Osteoblast (primary cell): ENCODE data around the gene RNF14. TPM values are rescaled to one million over a fixed set of nuclear protein-coding genes. Genes with fewer than 3 reads are reported as not detected.

Experiments used
- DNase-seq: peaks from one replicate; pipeline ENCODE4 v3.0.0; 2011; ENCODE audit warnings: low spot score, mixed read lengths; ENCODE audit not compliant: insufficient read length; ENCODE audit errors: missing footprints
- H2AFZ ChIP-seq: 2 replicates; pipeline ENCODE4 v1.6.0; 2011; ENCODE audit warnings: mild to moderate bottlenecking, low read length
- H3K27ac ChIP-seq: 2 replicates; pipeline ENCODE4 v1.5.1; 2011; ENCODE audit warnings: mild to moderate bottlenecking, low read depth, low read length, moderate library complexity
- H3K27me3 ChIP-seq: 2 replicates; pipeline ENCODE4 v1.6.0; 2012; ENCODE audit warnings: mild to moderate bottlenecking, control low read depth, inconsistent platforms, low read length, moderate library complexity; ENCODE audit not compliant: insufficient read depth
- H3K36me3 ChIP-seq: 2 replicates; pipeline ENCODE4 v1.5.1; 2011; ENCODE audit warnings: mild to moderate bottlenecking, low read length, control low read depth, moderate library complexity; ENCODE audit not compliant: insufficient read depth
- H3K4me1 ChIP-seq: 2 replicates; pipeline ENCODE4 v1.5.1; 2011; ENCODE audit warnings: mild to moderate bottlenecking, low read length, control low read depth, moderate library complexity; ENCODE audit not compliant: insufficient read depth
- H3K4me2 ChIP-seq: 2 replicates; pipeline ENCODE4 v1.6.0; 2011; ENCODE audit warnings: mild to moderate bottlenecking, low read length; ENCODE audit not compliant: insufficient read depth
- H3K4me3 ChIP-seq: fragments of 200-600 bp; sonication (generic); 3 replicates; pipeline ENCODE4 v1.5.1; 2012; ENCODE audit warnings: mild to moderate bottlenecking, low read length, inconsistent platforms; ENCODE audit not compliant: insufficient read depth
- H3K79me2 ChIP-seq: 2 replicates; pipeline ENCODE4 v1.6.0; 2012; ENCODE audit warnings: mild to moderate bottlenecking, low read length, control low read depth, inconsistent platforms; ENCODE audit not compliant: insufficient read depth
- H3K9me3 ChIP-seq: 2 replicates; pipeline ENCODE4 v1.5.1; 2011; ENCODE audit warnings: low read depth, low read length, control low read depth
- H4K20me1 ChIP-seq: 2 replicates; pipeline ENCODE4 v1.6.0; 2012; ENCODE audit warnings: mild to moderate bottlenecking, low read length, control low read depth; ENCODE audit not compliant: insufficient read depth
- total RNA-seq: library from RNA; depleted of rRNA; stranded (reverse); fragments of >200 nt; gene quantifications from 2 replicates; pipeline ENCODE4 v1.2.3, GENCODE V29; 2012
- TF ChIP-seq, protein P1 (sequence below): IDR thresholded peaks from 2 replicates; pipeline ENCODE4 v1.5.1; 2011; ENCODE audit warnings: mild to moderate bottlenecking, low read depth, low read length, moderate library complexity; ENCODE audit errors: extremely low read depth

RNF14 gene
- total RNA-seq, 1 donor = 90.8 TPM

DNA sequence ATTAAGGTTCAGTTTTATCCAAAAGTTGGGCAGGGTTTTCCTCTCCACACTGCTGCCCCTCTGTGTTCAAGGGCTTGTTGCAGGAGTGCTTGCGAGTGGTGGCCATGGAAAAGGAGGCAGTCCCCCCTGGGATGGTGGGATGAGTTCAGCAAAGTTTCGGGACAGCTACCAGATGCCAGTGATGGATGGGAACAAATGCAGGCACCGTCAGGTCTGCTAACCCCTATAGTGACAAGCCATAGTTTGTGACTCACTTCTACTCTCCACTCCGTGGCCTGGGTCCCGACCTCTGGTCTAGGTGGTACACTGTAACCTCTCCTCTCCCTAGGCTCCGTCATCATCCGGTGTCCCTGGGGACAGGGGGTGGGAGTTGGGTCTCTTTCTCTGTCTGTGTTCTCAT lies 3.8 kb upstream of the RNF14 start:
- Histone ChIP-seq H2AFZ (no peak overlapping the region), H3K27ac (no peak overlapping the region), H3K9me3 (no peaks in the 10 kb centered on the region), H3K79me2 (peaks cover 10% of the 10 kb centered on the region), H3K4me1 (peaks cover 11% of the 10 kb centered on the region), H3K4me2 (no peak overlapping the region), H4K20me1 (no peaks in the 10 kb centered on the region), H3K27me3 (no peaks in the 10 kb centered on the region), H3K4me3 (no peak overlapping the region), H3K36me3 (no peaks in the 10 kb centered on the region)
- TF ChIP-seq, protein P1, sequence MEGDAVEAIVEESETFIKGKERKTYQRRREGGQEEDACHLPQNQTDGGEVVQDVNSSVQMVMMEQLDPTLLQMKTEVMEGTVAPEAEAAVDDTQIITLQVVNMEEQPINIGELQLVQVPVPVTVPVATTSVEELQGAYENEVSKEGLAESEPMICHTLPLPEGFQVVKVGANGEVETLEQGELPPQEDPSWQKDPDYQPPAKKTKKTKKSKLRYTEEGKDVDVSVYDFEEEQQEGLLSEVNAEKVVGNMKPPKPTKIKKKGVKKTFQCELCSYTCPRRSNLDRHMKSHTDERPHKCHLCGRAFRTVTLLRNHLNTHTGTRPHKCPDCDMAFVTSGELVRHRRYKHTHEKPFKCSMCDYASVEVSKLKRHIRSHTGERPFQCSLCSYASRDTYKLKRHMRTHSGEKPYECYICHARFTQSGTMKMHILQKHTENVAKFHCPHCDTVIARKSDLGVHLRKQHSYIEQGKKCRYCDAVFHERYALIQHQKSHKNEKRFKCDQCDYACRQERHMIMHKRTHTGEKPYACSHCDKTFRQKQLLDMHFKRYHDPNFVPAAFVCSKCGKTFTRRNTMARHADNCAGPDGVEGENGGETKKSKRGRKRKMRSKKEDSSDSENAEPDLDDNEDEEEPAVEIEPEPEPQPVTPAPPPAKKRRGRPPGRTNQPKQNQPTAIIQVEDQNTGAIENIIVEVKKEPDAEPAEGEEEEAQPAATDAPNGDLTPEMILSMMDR = no peak
- DNase-seq = no peak

DNA sequence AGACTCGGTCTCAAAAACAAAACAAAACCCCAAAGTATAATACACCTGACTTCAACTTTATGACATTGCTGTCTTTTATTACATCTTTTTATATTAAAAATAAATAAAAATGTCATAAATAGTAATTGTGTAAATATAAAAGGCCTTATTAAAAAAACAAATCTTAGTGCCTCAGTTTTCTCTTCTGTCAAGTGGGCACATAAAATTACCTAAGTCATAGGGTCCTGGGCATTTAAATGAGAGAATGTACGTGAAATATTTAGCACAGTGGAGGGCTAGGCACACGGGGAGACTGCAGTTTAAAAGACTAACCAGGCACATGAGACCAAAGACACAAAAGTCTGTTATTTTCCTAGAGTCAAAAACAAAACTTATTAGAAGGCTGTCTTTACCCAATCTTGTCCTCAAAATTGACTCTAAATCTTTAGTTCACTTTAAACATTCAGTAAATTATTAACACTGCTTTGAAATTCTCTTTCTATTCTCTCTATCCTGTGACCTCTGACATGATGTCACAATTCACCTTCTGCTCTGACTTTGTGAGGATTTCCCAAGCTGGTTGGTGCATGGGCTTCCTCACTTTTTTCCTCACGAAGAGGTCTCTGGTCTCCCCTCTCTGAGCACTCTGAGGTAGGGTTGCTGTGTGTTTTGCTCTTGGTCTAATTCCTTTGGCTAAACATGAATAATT lies 2.5 kb upstream of the RNF14 start:
- Histone ChIP-seq H3K4me3 (no peak overlapping the region), H3K27ac (no peak overlapping the region), H3K36me3 (no peaks in the 10 kb centered on the region), H4K20me1 (peaks cover 2% of the 10 kb centered on the region), H3K4me2 (no peak overlapping the region), H3K4me1 (peaks cover 18% of the 10 kb centered on the region), H3K27me3 (no peaks in the 10 kb centered on the region), H3K79me2 (peaks cover 21% of the 10 kb centered on the region), H2AFZ (no peak overlapping the region), H3K9me3 (no peaks in the 10 kb centered on the region)
- no peak for DNase-seq
- TF ChIP-seq, protein P1 = no peak

DNA sequence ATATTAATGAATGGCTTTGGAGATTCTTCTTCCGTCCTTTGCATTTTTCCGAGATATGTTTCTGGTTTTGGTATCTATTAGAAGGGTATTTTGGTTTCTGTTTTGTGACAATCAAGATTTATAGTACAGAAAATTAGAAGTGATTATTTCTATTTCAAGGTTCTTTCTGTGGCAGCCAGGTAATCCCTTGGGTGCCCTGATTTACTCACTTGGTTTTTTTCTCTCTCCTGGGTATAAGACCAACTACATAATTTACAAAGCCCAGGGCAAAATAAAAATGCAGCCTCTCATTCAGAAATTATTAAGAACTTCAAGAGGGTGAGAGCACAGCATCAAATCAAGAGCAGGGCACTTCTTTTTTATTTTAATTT lies 2.0 kb upstream of the RNF14 start:
- no peak overlapping the region for H3K27ac ChIP-seq
- H4K20me1 ChIP-seq = peaks cover 2% of the 10 kb centered on the region
- H3K9me3 ChIP-seq = no peaks in the 10 kb centered on the region
- DNase-seq = no peak
- H3K4me2 ChIP-seq = no peak overlapping the region
- no peak overlapping the region for H2AFZ ChIP-seq
- peaks cover 21% of the 10 kb centered on the region for H3K79me2 ChIP-seq
- H3K27me3 ChIP-seq = no peaks in the 10 kb centered on the region
- TF ChIP-seq, protein P1 = no peak
- H3K4me1 ChIP-seq = peaks cover 18% of the 10 kb centered on the region
- H3K36me3 ChIP-seq = peaks cover under 1% of the 10 kb centered on the region
- no peak overlapping the region for H3K4me3 ChIP-seq

DNA sequence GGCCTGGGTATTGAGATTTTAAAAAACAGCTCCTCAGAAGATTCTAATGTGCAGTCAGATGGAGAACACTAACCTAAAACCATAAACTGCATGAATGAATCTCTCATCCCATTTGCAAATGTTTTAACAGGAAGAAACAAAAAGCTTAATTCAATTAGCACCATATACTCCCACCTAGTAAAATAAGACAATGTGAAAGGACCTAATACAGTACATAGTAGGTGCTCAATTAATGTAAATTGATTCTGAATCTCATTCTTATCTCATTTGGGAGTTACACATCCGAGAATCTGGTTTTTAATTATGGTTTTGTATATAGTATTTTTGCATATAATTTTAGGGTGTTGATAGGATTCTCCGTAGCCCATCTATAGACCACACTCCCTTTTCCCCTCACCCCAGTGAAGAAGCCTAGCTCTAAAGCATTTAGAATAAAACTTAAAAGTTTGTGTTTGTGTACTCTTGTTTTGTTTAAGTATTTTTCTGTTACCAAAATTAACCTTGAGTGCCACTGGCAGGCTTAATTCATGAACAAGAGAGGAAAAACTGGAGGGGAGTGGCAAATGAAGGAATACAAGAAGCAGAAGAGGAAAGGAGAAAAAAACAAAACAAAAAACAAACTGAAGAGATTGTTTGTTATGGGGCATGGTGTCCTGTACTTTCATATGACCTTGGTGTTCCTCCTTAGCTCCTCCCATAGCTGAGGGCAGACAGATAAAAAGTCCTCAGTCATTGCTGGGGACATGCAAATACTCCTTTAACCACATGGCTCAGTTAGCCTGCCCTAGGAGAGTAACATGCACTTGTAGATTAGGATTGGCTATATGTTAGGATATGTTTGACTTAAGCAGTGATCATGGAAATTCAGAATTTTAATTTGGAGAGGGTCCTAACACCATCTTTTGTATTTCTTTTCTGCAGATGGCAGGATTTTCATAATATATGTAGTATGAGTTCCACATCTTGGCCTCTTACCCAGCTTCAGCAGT lies 1.2 kb downstream of the RNF14 start:
- peaks cover 33% of the 10 kb centered on the region for H3K4me1 ChIP-seq
- TF ChIP-seq, protein P1 = no peak
- H3K27ac ChIP-seq = peak overlapping the region; percentile 94
- no peak for DNase-seq
- peak overlapping the region; percentile 83 for H3K4me3 ChIP-seq
- no peaks in the 10 kb centered on the region for H3K27me3 ChIP-seq
- H4K20me1 ChIP-seq = peaks cover 10% of the 10 kb centered on the region
- H3K4me2 ChIP-seq = peak overlapping the region; percentile 92
- H3K9me3 ChIP-seq = no peaks in the 10 kb centered on the region
- H3K79me2 ChIP-seq = peaks cover 41% of the 10 kb centered on the region
- H2AFZ ChIP-seq = peak overlapping the region; percentile 91
- peaks cover 25% of the 10 kb centered on the region for H3K36me3 ChIP-seq
